ENCODE results near the gene GNAT2.
A peak's percentile ranks its signal among the peaks of the same experiment; 100 is the strongest.
"Not testable (repeated sequence)": the region's sequence is repeated elsewhere in the genome, so short reads cannot be mapped to it uniquely, and the experiment has no call there.

GNAT2 gene

GRCh38 chr1:109619576-109620400 lies at the start of gene GNAT2, which contains the start of gene AMPD2:
TSS of gene GNAT2 (minus strand) at chr1:109619616. CDS start at chr1:109612870, 6,746 bp downstream.
TSS of gene AMPD2 (plus strand) at chr1:109619837. CDS start at chr1:109621176, 1,339 bp downstream.
- peak; percentile 70 to 77 for DNase-seq

GRCh38 chr1:109668123-109668775 lies 48.8 kb upstream of the GNAT2 start:
- no peak for DNase-seq

- DNase-seq = peak in 1 of 2 experiments; percentile 57
Observed at GRCh38 chr1:109667452-109668122, 48.2 kb upstream of the GNAT2 start, which contains the start of gene GSTM2. TSS of gene GSTM2 (plus strand) at chr1:109668057. CDS start at chr1:109668116, 59 bp downstream.

- DNase-seq = no peak
Observed at GRCh38 chr1:109664671-109665070, 45.3 kb upstream of the GNAT2 start.

GRCh38 chr1:109661391-109661790 lies 42.0 kb upstream of the GNAT2 start:
- DNase-seq = no peak

GRCh38 chr1:109660691-109661026 lies 41.2 kb upstream of the GNAT2 start:
- DNase-seq = not testable (repeated sequence)

- no peak for DNase-seq
Observed at GRCh38 chr1:109659997-109660690, 40.7 kb upstream of the GNAT2 start.

GRCh38 chr1:109659145-109659544 lies 39.7 kb upstream of the GNAT2 start:
- no peak for DNase-seq

- DNase-seq = no peak
Observed at GRCh38 chr1:109658533-109659042, 39.2 kb upstream of the GNAT2 start.

GRCh38 chr1:109657970-109658369 lies 38.6 kb upstream of the GNAT2 start:
- no peak for DNase-seq

GRCh38 chr1:109657395-109657794 lies 38.0 kb upstream of the GNAT2 start:
- no peak for DNase-seq

GRCh38 chr1:109655615-109656519 lies 36.5 kb upstream of the GNAT2 start, which contains the start of gene GSTM4:
TSS of gene GSTM4 (plus strand) at chr1:109656099. CDS start at chr1:109656390, 291 bp downstream.
- DNase-seq = peak in 1 of 2 experiments; percentile 64

GRCh38 chr1:109654519-109654918 lies 35.1 kb upstream of the GNAT2 start:
- no peak for DNase-seq

- DNase-seq = no peak
Observed at GRCh38 chr1:109653306-109653705, 33.9 kb upstream of the GNAT2 start.

GRCh38 chr1:109652402-109652801 lies 33.0 kb upstream of the GNAT2 start:
- DNase-seq = no peak

GRCh38 chr1:109650609-109651008 lies 31.2 kb upstream of the GNAT2 start:
- DNase-seq = no peak

GRCh38 chr1:109649491-109649914 lies 30.1 kb upstream of the GNAT2 start:
- DNase-seq = peak in 1 of 2 experiments; percentile 15

GRCh38 chr1:109644670-109645069 lies 25.3 kb upstream of the GNAT2 start:
- no peak for DNase-seq

- peak in 1 of 2 experiments; percentile 74 for DNase-seq
Observed at GRCh38 chr1:109643385-109644230, 24.2 kb upstream of the GNAT2 start.

- no peak for DNase-seq
Observed at GRCh38 chr1:109642626-109643025, 23.2 kb upstream of the GNAT2 start.
